Renal cortex interstitium (tissue), 11 donors: ENCODE results near the gene MAK. TPM values are rescaled to one million over a fixed set of nuclear protein-coding genes. Genes with fewer than 3 reads are reported as not detected.
"Not testable (repeated sequence)": the region's sequence is repeated elsewhere in the genome, so short reads cannot be mapped to it uniquely, and the experiment has no call there.

Source experiments
- DNase-seq, 11 donors: peaks; one replicate each; pipeline ENCODE4 v3.0.0-alpha.2; 2013; ENCODE audit warnings: low read depth in 9 of 11, low spot score in 4 of 11; ENCODE audit errors: extremely low read depth in 1 of 11
- polyA plus RNA-seq, 3 donors: library from polyadenylated mRNA; unstranded; fragments of 120-200 nt; gene quantifications; one replicate each; pipeline ENCODE4 v1.2.1, GENCODE V29; 2013; ENCODE audit not compliant: insufficient read length in 3 of 3

The MAK gene
- polyA plus RNA-seq, 3 donors: 1.4 to 2.7 (median 1.9) TPM

DNA sequence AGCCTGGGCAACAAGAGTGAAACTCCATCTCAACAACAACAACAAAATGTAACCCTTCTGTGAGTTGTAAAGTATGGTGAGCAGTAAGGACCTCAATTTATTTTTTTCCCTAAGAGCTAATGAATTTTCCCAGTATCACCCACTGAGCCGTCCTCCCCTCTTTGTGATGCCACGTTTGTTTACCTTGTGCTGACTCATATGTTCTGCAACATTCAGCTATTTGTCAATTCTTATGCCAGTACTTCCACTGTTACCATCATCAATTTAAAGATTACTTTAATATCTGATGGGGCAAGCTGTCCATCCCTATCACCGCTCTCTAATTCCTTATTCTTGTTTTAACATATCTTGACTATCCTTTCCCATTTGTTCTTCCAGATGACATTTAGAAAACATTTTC lies 37.5 kb downstream of the MAK start:
- no peak for DNase-seq

DNA sequence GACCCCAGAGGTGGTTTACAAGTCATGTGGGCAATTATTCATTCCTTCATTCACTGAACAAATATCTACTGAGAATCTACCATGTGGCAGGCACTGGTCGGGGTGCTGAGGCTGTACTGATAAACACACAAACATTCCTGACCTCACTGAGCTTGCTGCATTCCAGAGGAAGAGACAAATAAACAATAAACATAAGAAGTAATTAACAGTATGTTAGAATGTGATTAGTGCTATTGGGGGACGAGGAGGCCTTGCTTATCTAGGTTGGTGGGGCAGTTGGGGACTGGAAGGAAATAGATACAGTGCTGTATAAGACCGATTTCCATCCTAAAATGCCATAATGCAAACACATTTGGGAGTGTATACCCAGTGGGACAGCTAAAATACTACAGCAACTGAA lies 44.1 kb downstream of the MAK start:
- DNase-seq: no peak

DNA sequence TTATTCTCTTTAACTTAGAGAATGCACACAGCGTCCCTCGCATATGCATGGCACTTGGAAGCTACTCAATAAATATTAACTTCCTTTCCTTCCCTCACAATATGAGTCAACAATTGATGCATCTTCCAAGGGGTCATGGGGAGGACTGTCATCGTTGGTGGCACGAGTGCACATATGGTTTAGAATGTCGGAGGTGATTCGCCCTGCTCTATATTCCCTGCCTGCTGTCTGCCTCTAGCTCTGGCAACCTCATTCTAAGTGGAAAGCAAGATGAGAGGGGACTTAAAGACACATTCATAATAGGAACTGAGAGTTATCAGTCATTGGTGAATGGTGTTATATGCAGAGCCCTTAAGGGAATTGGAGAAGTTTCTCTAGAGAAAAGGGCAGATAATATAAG lies 44.6 kb downstream of the MAK start:
- no peak for DNase-seq

DNA sequence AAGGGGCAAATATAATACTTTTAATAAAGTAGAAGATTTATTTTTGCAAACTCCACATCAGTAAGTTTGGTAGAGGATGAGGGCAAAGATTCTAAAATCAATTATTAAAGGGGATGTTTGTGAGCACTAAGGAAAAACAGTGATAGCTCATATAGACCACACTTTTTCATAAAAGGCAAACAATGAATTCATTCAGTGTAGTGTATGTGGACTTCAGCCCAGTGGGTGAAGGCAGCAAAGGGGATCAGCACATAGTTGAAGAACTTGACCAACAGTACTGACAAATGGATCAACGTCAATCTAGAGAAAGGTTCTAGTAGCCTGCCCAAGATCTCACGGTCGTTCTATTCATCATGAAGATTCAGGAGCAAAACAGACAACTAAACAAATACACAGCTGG lies 45.3 kb downstream of the MAK start:
- no peak for DNase-seq

DNA sequence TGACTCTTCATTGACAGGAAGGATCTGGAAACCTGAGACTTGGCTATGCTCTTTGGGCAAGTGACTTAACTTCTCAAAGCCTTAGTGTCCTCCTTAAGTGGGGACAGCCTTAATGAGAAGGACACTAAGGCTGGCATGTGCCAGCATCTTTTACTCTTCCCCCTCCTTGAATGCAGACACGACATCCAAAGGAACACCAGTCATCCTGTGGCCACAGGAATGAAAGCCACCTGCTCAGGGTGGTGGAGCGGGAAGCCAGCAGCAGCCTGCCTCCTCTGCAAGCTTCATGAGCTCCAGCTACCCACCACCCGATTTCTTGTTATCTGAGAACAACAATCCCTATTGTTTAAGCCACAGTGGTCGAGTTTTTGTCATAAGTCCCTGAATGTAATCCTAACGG lies 46.2 kb downstream of the MAK start:
- DNase-seq: no peak

DNA sequence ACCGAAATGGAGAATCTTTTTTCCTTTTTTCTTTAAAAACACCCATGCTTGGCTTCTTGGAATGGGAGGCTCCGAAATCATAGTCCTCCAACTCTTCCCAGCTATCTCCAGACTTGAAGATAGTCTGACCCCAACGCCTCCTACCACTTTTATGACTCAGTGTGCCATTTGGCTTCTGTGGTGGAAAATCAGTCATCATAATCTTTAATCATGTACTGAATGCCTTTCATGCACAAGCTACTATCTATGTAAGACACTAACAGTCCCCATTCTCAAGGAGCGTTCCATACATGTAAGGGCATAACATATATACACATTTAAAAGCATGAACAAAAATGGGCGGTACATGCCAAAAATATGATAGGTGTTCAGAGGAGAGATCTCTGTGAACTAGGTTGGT lies 46.7 kb downstream of the MAK start:
- DNase-seq: no peak

DNA sequence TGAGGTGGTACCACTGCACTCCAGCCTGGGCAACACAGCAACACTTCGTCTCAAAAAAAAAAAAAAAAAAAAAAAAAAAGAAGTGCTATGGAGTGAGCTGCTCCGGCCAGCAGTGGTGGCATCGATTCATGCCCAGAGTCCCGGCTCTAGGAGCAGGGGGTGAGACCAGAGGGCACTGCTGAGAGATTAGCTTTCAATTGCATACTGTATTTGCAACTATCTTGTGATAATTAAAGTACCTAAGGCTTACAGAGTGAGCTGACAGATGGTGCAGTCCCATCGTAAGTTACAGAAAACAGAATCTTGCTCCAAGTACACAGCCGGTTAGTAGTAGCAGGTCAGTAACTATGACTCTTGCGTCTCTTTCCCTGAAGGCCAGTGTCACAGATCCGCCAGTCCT lies 59.3 kb downstream of the MAK start:
- no peak for DNase-seq

DNA sequence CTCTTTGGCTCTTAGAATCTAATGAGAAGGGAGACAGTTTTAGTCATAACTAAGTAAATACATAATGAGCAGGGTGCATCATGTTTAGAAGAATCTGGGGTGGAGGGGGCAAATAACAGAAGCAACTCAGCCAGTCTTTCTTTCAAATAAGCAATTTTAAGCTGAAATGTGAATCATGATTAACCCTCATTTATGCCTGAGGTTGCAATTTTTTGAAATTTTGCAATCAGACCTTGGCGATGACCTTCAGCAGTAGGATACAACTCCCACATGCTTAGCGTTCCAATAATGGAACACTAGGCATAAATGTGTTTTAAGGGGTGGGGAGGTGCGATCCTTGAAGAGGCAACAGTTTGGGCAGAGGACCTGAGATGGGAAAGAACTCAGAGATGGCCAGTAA lies 60.1 kb downstream of the MAK start:
- DNase-seq: no peak

DNA sequence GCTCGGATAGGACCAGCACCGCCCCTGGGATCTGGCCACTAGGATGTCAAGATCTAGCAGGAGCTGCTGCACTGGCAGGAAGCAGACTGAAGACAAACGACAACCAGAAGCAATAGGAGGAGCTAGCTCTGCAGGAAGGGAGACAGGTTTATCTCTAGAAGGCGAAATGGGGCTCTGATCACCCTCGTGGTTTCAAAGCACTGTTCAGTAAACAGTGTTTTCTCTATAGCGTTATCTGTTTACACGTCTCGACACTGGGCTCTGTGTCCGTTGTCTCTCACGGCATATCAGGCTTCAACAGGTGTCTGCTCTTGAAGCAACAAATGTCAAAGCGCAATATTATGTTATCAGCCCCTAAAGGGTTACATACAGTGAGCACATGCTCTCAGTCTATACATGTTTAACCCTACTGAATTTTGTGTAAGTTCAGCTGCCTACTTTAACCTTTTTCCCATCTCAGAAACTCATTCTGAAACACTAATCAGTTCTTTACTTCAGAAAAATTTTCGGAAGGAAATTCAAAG lies 66.9 kb downstream of the MAK start:
- no peak for DNase-seq

DNA sequence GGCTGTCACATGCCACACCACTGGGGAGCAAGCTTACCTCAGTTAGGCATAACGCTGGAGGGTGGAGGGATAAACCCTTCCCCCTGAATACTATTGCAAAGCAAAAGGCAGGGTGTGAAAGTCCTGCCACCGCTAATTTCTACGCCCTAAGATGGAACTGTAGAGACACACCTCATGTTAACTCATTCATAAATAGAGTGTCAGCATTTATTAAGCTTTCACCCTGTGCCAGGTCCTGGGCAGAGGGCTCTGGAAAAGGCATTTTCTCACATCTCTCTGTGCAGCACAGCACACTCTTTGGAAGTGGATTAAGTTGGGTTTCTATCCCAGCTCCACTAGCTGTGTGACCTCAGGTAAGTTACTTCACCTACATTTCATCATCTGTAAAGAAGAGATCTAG lies 68.9 kb downstream of the MAK start:
- no peak for DNase-seq

DNA sequence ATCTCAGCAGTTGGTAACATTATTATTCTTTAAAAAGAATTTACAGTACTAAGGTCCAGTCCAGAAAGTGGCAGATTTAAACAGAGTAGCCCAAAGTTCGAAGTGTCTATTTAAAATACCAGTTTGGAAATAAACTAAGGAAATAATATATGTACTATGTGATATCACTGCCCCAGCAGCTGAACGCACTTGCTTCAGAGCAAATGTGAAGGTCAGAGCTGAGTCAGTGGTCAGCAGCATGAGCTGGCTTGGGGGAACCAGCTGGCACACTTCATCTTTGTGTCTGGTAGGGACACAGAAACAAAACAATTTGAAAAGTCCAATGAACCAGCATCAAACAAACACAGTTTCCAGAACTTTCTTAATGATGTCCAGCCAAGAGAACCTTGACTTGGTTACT lies 75.3 kb downstream of the MAK start:
- DNase-seq: no peak

DNA sequence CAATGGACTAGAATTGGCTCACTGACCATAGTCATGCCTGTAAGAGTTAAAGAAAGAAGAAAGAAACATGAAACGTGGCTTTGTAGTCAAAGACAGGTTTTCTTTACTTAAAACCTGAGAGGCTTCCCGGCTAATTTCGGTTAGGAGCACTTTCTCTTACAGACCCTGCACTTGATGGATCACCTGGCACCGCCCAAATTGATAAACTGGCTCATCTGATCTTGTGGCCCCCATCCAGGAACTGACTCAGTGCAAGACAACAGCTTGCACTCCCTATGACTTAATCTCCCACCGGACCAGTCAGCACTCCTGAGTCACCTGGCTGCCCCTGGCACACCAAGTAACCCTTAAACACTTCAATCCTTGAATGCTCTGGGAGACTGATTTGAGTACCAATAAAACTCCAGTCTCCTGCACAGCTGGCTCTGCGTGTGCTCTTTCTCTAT lies 78.4 kb downstream of the MAK start:
- no peak for DNase-seq

DNA sequence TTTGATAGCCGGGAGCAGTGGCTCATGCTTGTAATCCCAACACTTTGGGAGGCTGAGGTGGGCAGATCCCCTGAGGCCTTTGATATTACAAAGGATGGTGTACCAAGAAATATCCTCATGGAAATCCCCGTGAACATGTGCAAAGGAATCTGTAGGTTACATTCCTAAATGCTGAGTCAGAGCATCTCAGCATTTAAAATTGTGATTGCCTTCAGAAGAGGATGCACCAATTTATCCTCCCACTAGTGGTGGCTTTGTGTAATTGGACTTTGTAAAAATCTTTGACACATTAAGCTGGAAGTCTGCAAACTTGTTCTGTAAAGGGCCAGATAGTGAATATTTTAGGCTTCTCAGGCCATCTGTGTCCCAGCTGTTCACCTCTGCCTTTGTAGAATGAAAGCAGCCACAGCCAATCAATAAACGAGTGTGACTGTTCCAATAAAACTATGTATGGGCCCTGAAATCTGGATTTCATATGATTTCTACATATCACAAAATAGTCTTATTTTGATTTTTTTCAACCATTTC lies 79.0 kb downstream of the MAK start:
- DNase-seq: peak in 3 of 11 donors; percentile 7 to 24 (median 24)

DNA sequence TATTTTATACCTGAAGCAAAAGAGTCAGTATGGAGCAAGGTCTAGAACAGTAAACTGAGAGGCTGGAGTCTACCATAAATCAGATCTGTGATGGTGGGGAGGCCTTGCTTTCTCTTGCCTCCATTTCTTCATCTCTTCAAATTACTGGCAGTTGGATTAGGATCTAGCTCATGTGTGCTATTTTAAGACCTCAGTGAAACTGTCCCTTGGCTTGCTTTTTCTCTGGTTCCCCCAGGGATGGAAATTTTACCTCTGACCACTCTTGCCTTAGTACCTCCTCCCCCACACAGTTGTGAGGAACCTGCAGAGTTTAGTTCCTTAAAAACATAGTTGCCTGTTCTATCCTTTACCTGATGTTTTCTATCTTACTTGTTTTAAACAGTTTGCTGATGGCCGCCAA lies 82.3 kb downstream of the MAK start:
- no peak for DNase-seq

DNA sequence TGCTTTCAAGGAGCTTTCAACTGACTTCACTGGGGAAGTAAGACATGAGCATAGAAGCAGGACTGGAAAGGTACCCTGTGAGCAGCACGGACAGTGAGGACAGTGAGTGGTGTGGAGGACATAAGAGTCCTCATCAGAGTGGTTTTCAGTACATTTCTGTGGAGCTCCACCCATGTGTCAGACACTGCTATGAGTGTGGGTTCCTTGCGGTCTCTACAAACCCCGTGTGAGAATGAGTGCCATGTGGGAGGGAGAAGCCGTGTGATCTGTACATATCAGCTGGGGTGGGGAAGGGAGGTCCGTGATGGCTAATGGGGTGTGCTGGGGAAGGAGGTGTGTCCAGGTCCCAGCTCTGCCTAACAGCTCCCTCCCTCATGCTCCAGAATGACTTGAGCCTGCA lies 86.6 kb downstream of the MAK start:
- DNase-seq: not testable (repeated sequence)

DNA sequence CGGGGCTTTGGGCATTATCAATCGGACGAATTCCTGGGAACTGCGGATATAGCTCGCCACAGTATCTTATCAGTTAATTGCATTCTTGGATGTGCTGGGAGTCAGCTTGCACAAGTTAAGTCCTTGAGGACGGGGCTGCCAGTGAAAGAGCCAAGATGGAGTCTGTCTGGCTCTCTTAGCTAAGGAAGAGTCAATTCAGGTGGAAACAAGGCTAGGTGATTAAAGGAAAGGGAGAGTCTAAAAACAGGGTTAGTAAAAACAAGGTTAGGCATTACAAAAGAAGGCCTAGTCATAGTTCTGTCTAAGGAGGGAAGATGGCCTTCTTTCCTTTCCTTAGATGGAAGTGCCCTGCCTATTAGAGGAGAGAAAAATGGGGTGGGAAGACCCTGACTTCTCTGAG lies 87.8 kb downstream of the MAK start:
- DNase-seq: not testable (repeated sequence)

DNA sequence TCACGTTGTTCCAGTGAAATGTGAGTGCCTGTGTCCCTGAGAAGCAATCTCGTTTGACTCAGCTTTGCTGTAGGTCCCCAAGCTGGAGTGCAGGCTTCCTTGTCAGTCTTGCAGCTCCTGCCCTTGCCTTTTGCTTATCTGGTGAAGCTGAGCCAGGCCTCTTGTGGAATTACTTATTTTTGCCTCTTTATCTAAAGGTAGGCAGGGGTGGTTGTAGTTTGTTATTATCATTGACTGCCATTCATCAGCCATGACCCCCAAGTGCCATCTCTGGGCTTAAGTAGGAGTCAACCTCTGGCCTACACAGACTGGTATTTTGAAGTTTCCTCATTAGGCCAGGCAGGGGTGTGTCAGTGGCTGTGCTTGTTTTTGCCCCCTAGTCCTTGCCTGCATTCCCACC lies 88.6 kb downstream of the MAK start:
- DNase-seq: no peak

DNA sequence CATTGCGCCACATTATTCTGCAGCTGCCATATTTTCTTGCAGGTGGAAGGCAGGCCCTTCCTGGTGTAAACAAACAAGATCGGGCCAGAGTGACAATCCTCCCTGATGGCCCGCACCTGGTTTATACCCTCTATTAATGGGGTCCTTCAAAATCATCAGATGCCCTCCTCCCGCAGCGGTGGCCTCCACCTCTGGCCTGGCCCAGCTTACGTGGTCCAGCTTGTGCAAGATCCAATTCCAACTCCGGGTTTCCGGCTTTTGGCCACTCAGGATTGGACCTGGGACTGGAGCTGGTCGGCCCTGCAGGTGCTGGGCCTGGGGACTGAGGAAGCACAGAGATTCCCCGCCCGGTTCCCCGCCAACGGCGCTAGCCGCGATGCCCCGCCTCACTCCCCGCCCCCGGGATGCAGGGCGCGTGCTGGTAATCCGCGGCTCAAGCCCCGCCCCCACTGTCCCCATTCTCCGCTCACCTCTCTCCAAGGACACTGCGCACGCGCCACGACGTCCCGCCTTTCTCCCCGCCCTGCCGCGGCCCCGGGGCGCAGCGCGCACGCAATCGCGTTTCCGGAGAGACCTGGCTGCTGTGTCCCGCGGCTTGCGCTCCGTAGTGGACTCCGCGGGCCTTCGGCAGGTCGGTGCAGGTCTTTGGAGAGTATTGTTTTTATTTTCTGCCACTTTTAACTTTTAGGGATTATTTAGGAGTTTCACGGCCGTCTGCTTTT lies 90.9 kb downstream of the MAK start, which contains the start of gene TMEM14B:
TSS of gene TMEM14B (plus strand) at position 555 of the 722 bp plus-strand sequence. CDS start 1,441 bp downstream, outside the sequence.
- DNase-seq: peak; percentile 91 to 97 (median 96)

DNA sequence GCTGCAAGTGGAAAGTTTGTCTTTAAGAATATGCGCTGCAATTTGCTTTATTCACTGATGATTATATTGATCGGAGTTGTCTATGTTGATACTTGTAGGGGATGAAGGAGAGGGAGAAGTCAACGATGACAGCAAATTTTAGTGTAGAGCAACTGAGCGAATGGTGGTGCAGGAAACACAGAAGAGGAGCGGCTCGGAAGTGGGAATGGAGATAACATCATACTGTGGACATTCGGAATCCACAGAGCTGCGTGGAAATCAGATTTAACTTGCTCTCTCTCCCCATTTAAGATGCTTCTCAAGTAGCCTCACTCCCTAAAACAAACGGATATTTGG lies 91.5 kb downstream of the MAK start:
- peak in 1 of 11 donors; percentile 25 for DNase-seq

DNA sequence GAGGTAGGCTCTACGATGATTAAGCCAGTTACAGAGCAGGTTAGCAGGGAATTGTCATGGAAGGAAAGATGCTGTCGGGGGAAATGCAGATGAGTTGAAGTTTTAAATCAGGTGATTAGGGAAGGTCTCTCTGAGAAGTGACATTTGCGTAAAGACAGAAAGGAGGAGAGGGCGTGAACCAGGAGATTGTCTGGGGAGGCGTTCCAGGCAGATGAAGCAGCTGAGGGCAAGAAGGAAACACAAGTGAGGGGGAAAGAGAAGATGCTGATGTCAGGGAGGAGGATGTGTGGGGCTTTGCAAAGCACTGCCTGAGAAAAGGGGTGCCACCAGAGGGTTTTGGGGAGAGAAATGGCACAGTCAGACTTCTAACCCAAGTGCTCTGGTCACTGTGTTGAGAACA lies 93.2 kb downstream of the MAK start:
- DNase-seq: no peak

DNA sequence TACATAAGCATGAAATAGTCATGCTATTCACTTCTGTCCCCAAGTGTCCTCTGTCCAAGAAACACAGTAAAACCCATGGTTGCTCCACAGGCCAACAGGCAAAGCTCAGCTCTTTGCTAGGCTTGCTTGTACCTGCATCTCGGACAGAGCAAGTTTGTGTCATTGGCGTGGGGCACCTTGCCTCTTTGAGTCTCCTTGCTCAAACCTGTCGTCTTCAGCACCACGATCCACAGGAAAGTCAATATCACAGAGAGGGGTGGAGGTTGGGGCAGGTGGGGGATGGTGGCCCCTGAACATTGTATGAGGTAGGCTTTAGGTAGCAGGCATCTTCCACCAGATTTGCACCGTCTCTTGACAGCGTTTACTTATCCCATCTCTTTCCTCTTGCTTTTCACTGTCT lies 94.8 kb downstream of the MAK start:
- DNase-seq: no peak
